CD4-positive, CD25-positive, alpha-beta regulatory T cell (primary cell): ENCODE data around the gene DLL4. TPM values are rescaled to one million over a fixed set of nuclear protein-coding genes. Genes with fewer than 3 reads are reported as not detected.

Experiments
- ATAC-seq, 2 donors: fragments of 150-1000 bp; cut with Tn5 transposase; one replicate each; pipeline ENCODE4 v1.10.0; 2021; ENCODE audit warnings: low read depth in 2 of 2, moderate number of reproducible peaks in 2 of 2, moderate library complexity in 1 of 2
- DNase-seq, 3 donors: peaks; one replicate each; pipeline versions ENCODE4 v3.0.0 to v3.0.0-alpha.2; 2012 to 2022; ENCODE audit warnings: mixed read lengths in 1 of 3
- H3K27ac ChIP-seq: one replicate; pipeline ENCODE4 v1.7.0; 2013; ENCODE audit warnings: mild to moderate bottlenecking, low read length; ENCODE audit not compliant: insufficient read depth, poor library complexity, severe bottlenecking
- H3K27me3 ChIP-seq: one replicate; pipeline ENCODE4 v1.7.0; 2013; ENCODE audit warnings: low read length; ENCODE audit not compliant: control insufficient read depth, insufficient read depth
- H3K36me3 ChIP-seq: one replicate; pipeline ENCODE4 v1.7.0; 2013; ENCODE audit warnings: mild to moderate bottlenecking, low read length, moderate library complexity; ENCODE audit not compliant: control insufficient read depth, insufficient read depth
- H3K4me1 ChIP-seq: 2 replicates; pipeline ENCODE4 v1.7.0; 2013; ENCODE audit warnings: mild to moderate bottlenecking, low read length; ENCODE audit not compliant: insufficient read depth, control insufficient read depth, poor library complexity, severe bottlenecking
- H3K4me3 ChIP-seq: one replicate; pipeline ENCODE4 v1.7.0; 2013; ENCODE audit warnings: low read depth, mild to moderate bottlenecking, low read length, moderate library complexity
- H3K9me3 ChIP-seq, 2 experiments: 1 replicate in 1 of 2; 2 replicates in 1 of 2; pipeline ENCODE4 v1.7.0; 2013; ENCODE audit warnings: low read length in 2 of 2, mild to moderate bottlenecking in 1 of 2, moderate library complexity in 1 of 2; ENCODE audit not compliant: control insufficient read depth in 2 of 2
- H3K27ac Mint-ChIP-seq, 3 donors: one replicate each; pipeline ENCODE4 v1.8.0; 2020 to 2022; ENCODE audit warnings: mild to moderate bottlenecking in 3 of 3, mixed read lengths in 3 of 3, moderate library complexity in 2 of 3
- H3K27me3 Mint-ChIP-seq: one replicate; pipeline ENCODE4 v1.8.0; 2022; ENCODE audit warnings: mild to moderate bottlenecking, mixed read lengths
- H3K36me3 Mint-ChIP-seq: one replicate; pipeline ENCODE4 v1.8.0; 2020; ENCODE audit warnings: mixed read lengths
- H3K4me1 Mint-ChIP-seq, 4 donors: one replicate each; pipeline ENCODE4 v1.8.0; 2020 to 2022; ENCODE audit warnings: mixed read lengths in 4 of 4, mild to moderate bottlenecking in 1 of 4
- H3K4me3 Mint-ChIP-seq, 4 donors: one replicate each; pipeline ENCODE4 v1.8.0; 2020 to 2022; ENCODE audit warnings: mild to moderate bottlenecking in 4 of 4, mixed read lengths in 4 of 4, moderate library complexity in 3 of 4
- H3K9me3 Mint-ChIP-seq, 7 donors: one replicate each; pipeline ENCODE4 v1.8.0; 2020 to 2022; ENCODE audit warnings: mixed read lengths in 7 of 7, mild to moderate bottlenecking in 3 of 7, moderate library complexity in 2 of 7
- polyA plus RNA-seq, 4 donors: library from polyadenylated mRNA; unstranded; fragments of 300-500 nt; fragmentation: Illumina TruSeq; gene quantifications; one replicate each; pipeline ENCODE4 v1.2.3, GENCODE V29; 2021
- total RNA-seq: library from RNA; stranded (reverse); gene quantifications from one replicate; pipeline ENCODE4 v1.2.3, GENCODE V29; 2022

DLL4 gene
- total and polyA plus RNA-seq, 5 donors from 2014 or later, result not detected

GRCh38 chr15:40901053-40901443 lies 28.1 kb upstream of the DLL4 start:
- DNase-seq, result no peak
- peaks cover 3% of the 10 kb centered on the region for H3K4me1 ChIP-seq
- Mint-ChIP-seq H3K27ac (no peak overlapping the region), H3K27me3 (no peaks in the 10 kb centered on the region), H3K4me1 (peaks cover 6 to 51% (median 19%) of the 10 kb centered on the region in 4 donors), H3K9me3 (no peaks in the 10 kb centered on the region), H3K4me3 (no peak overlapping the region), H3K36me3 (peaks cover 22% of the 10 kb centered on the region)
- ATAC-seq, result no peak
- no peak overlapping the region for H3K27ac ChIP-seq
- H3K9me3 ChIP-seq, result no peaks in the 10 kb centered on the region
- H3K36me3 ChIP-seq, result peaks cover 41% of the 10 kb centered on the region
- H3K27me3 ChIP-seq, result no peaks in the 10 kb centered on the region
- H3K4me3 ChIP-seq, result no peak overlapping the region

GRCh38 chr15:40902605-40903561 lies 26.3 kb upstream of the DLL4 start:
- DNase-seq (no peak), ATAC-seq (no peak)
- Mint-ChIP-seq H3K36me3 (peaks cover 20% of the 10 kb centered on the region), H3K4me1 (peaks cover 6 to 47% (median 20%) of the 10 kb centered on the region in 4 donors), H3K27ac (peak overlapping the region in 1 of 3 donors; percentile 86), H3K4me3 (peak overlapping the region in 2 of 4 donors; percentile 39 to 81), H3K9me3 (no peaks in the 10 kb centered on the region), H3K27me3 (no peaks in the 10 kb centered on the region)
- Histone ChIP-seq H3K9me3 (no peaks in the 10 kb centered on the region), H3K27ac (no peak overlapping the region), H3K27me3 (no peaks in the 10 kb centered on the region), H3K4me1 (peaks cover 19% of the 10 kb centered on the region), H3K36me3 (peaks cover 37% of the 10 kb centered on the region), H3K4me3 (no peak overlapping the region)

GRCh38 chr15:40904552-40905201 lies 24.5 kb upstream of the DLL4 start:
- Mint-ChIP-seq H3K9me3 (no peaks in the 10 kb centered on the region), H3K36me3 (peaks cover 14% of the 10 kb centered on the region), H3K4me1 (peaks cover 6 to 50% (median 26%) of the 10 kb centered on the region in 4 donors), H3K27ac (peak overlapping the region in 2 of 3 donors; percentile 67 to 76), H3K4me3 (peak overlapping the region in 2 of 4 donors; percentile 13 to 81), H3K27me3 (no peaks in the 10 kb centered on the region)
- no peaks in the 10 kb centered on the region for H3K9me3 ChIP-seq
- ATAC-seq (no peak), DNase-seq (no peak)
- H3K27ac ChIP-seq, result no peak overlapping the region
- no peak overlapping the region for H3K4me3 ChIP-seq
- peaks cover 28% of the 10 kb centered on the region for H3K36me3 ChIP-seq
- H3K4me1 ChIP-seq, result peaks cover 23% of the 10 kb centered on the region
- no peaks in the 10 kb centered on the region for H3K27me3 ChIP-seq

- ATAC-seq, result peak; percentile 56 to 64
- Histone ChIP-seq H3K9me3 (no peaks in the 10 kb centered on the region), H3K27me3 (no peaks in the 10 kb centered on the region), H3K4me1 (peaks cover 23% of the 10 kb centered on the region), H3K27ac (peak overlapping the region; percentile 83), H3K36me3 (peaks cover 13% of the 10 kb centered on the region), H3K4me3 (peak overlapping the region; percentile 55)
- Mint-ChIP-seq H3K9me3 (no peaks in the 10 kb centered on the region), H3K27ac (peak overlapping the region in 2 of 3 donors; percentile 78 to 99), H3K36me3 (peaks cover 7% of the 10 kb centered on the region), H3K27me3 (no peaks in the 10 kb centered on the region), H3K4me1 (peaks cover 6 to 45% (median 28%) of the 10 kb centered on the region in 4 donors), H3K4me3 (peak overlapping the region; percentile 83 to 92 (median 90))
- peak; percentile 68 to 73 (median 70) for DNase-seq
These were observed 22.8 kb upstream of the DLL4 start for GRCh38 chr15:40906091-40906990.

- H3K27ac ChIP-seq, result peak overlapping the region; percentile 83
- no peaks in the 10 kb centered on the region for H3K9me3 Mint-ChIP-seq
These were observed 21.9 kb upstream of the DLL4 start for GRCh38 chr15:40906991-40907802.

GRCh38 chr15:40908095-40908494 lies 21.0 kb upstream of the DLL4 start:
- Mint-ChIP-seq H3K27ac (peak overlapping the region; percentile 88 to 99 (median 92)), H3K9me3 (no peaks in the 10 kb centered on the region), H3K4me1 (peaks cover 6 to 45% (median 26%) of the 10 kb centered on the region in 4 donors), H3K27me3 (no peaks in the 10 kb centered on the region), H3K36me3 (peaks cover 7% of the 10 kb centered on the region), H3K4me3 (peak overlapping the region; percentile 79 to 91 (median 86))
- Histone ChIP-seq H3K27ac (peak overlapping the region; percentile 83), H3K4me3 (no peak overlapping the region), H3K27me3 (no peaks in the 10 kb centered on the region), H3K36me3 (peaks cover 7% of the 10 kb centered on the region), H3K4me1 (peaks cover 23% of the 10 kb centered on the region), H3K9me3 (no peaks in the 10 kb centered on the region)
- ATAC-seq (no peak), DNase-seq (no peak)

More at GRCh38 chr15:40906991-40907802, 21.9 kb upstream of the DLL4 start:
- ATAC-seq (peak; percentile 58 to 62), DNase-seq (peak; percentile 58 to 86 (median 70))
- peak overlapping the region; percentile 83 to 92 (median 90) for H3K4me3 Mint-ChIP-seq
- peaks cover 7% of the 10 kb centered on the region for H3K36me3 Mint-ChIP-seq
- H3K27me3 ChIP-seq, result no peaks in the 10 kb centered on the region
- peaks cover 6 to 45% (median 28%) of the 10 kb centered on the region in 4 donors for H3K4me1 Mint-ChIP-seq
- H3K27ac Mint-ChIP-seq, result peak overlapping the region; percentile 88 to 99 (median 92)
- H3K4me1 ChIP-seq, result peaks cover 23% of the 10 kb centered on the region
- H3K27me3 Mint-ChIP-seq, result no peaks in the 10 kb centered on the region
- peak overlapping the region; percentile 55 for H3K4me3 ChIP-seq
- H3K9me3 ChIP-seq, result no peaks in the 10 kb centered on the region
- peaks cover 13% of the 10 kb centered on the region for H3K36me3 ChIP-seq
